HG02623 (cell line): Measurements from ENCODE around the gene DNAJB2.
A peak's percentile ranks its signal among the peaks of the same experiment; 100 is the strongest.
"Not testable (repeated sequence)": the region's sequence is repeated elsewhere in the genome, so short reads cannot be mapped to it uniquely, and the experiment has no call there.

Experiments used
- ATAC-seq: cut with Tn5 transposase; IDR thresholded peaks from one replicate; pipeline ENCODE4 v1.9.1; 2021; ENCODE audit warnings: moderate library complexity; ENCODE audit not compliant: unreplicated experiment

DNAJB2 gene

DNA sequence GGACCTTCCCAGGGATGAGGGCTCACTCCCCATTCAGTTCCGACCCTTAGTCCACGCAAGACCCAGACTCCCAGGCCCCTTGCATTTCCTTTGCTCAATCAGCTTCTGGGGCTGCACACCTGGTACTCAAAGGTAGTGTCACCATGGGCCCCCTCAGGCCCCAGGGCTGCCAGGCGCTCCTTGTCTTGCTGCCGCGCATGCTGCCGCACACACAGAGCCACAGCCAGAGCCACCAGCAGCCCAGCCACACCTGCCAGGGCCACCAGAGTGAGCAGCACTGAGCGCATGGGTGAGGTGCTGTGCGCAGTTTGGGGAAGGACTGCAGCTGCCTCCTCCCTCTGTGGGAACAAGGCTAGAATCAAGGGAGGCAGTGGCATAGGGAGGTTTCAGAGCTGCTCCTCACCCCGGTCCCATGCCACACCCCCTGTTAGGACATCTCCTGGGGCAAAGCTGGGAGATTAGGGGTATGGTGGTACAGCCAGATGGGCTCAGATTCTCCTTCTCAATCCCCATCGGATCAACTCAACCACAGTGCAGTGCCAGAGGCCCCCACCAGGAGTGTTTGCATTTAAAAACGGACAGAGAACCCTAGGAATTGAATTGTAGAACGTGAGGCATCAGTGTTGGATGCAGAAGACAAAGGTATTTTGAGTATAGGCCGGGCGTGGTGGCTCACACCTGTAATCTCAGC lies 18.7 kb downstream of the DNAJB2 start:
- no peak for ATAC-seq

GRCh38 chr2:219298759-219299371 lies 19.7 kb downstream of the DNAJB2 start:
- peak; percentile 56 for ATAC-seq

GRCh38 chr2:219299372-219299760 lies 20.2 kb downstream of the DNAJB2 start:
- ATAC-seq = no peak

- ATAC-seq = no peak
Measured at GRCh38 chr2:219300022-219300421, 20.9 kb downstream of the DNAJB2 start.

GRCh38 chr2:219302412-219302968 lies 23.3 kb downstream of the DNAJB2 start:
- no peak for ATAC-seq

GRCh38 chr2:219304223-219304622 lies 25.1 kb downstream of the DNAJB2 start:
- ATAC-seq = no peak

- ATAC-seq = no peak
Measured at GRCh38 chr2:219306047-219306446, 26.9 kb downstream of the DNAJB2 start.

- no peak for ATAC-seq
Measured at GRCh38 chr2:219308142-219309101, 29.3 kb downstream of the DNAJB2 start.

DNA sequence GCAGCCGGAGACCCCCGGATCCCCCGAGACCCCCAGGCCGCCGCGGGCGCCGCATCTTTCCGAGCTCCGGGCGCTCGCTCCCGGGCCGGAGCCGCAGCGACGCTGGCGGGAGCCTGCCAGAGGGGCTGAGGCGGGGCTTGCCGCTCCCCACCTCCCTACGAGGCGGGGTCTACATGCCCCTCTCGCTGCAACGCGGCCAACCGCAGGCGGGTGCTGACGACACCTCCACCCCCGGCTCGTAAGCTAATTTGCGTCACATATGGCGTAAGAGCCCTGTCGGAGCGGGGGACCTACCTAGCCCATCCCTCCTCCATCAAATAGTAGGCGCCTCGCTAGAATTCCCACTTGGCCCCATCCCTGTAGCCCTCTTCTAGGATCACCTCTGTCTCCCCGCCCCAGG lies 30.1 kb downstream of the DNAJB2 start, which contains the start of gene PTPRN:
PTPRN (minus strand) TSS at position 124 of the 400 bp plus-strand sequence; CDS start at position 55, 69 bp downstream.
- no peak for ATAC-seq

DNA sequence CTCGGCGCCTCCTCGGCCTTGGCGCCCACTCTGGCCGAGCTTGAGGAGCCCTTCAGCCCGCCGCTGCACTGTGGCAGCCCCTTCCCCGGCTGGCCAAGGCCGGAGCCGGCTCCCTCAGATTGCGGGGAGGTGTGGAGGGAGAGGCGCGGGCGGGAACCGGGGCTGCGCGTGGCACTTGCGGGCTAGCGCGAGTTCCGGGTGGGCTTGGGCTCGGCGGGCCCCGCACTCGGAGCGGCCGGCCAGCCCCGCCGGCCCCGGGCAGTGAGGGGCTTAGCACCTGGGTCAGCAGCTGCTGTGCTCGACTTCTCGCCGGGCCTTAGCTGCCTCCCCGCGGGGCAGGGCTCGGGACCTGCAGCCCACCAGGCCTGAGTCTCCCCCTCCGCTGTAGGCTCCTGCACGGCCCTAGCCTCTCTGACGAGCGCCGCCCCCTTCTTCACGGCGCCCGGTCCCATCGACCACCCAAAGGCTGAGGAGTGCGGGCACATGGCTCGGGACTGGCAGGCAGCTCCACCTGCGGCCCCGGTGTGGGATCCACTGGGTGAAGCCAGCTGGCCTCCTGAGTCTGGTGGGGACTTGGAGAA lies 33.6 kb downstream of the DNAJB2 start:
- not testable (repeated sequence) for ATAC-seq

- ATAC-seq = no peak
Measured at GRCh38 chr2:219314804-219315468, 35.8 kb downstream of the DNAJB2 start.

DNA sequence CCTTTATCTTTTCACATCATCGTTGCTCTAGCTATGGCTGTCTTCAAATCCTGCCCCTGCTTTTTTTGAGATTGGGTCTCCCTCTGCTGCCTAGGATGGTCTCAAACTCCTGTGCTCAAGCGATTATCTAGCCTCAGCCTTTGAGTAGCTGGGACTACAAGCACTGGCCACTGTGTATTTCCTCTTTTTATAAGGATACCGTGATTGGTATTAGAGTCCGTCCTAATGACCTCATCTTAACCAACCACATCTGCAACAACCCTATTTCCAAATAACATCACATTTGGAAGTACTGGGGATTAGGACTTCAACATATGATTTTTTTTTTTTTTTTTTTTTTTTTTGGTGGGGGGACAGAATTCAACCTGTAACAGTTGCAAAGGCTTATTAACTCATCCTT lies 44.3 kb downstream of the DNAJB2 start:
- ATAC-seq = no peak

GRCh38 chr2:219325136-219325535 lies 46.0 kb downstream of the DNAJB2 start:
- no peak for ATAC-seq

- ATAC-seq = no peak
Measured at GRCh38 chr2:219325657-219326315, 46.6 kb downstream of the DNAJB2 start.

GRCh38 chr2:219327719-219328118 lies 48.6 kb downstream of the DNAJB2 start:
- ATAC-seq = no peak

GRCh38 chr2:219331560-219332213 lies 52.5 kb downstream of the DNAJB2 start:
- ATAC-seq = no peak

GRCh38 chr2:219332542-219332941 lies 53.4 kb downstream of the DNAJB2 start, which contains the start of gene RESP18:
TSS of gene RESP18 (minus strand) at chr2:219332744.
- ATAC-seq = no peak

DNA sequence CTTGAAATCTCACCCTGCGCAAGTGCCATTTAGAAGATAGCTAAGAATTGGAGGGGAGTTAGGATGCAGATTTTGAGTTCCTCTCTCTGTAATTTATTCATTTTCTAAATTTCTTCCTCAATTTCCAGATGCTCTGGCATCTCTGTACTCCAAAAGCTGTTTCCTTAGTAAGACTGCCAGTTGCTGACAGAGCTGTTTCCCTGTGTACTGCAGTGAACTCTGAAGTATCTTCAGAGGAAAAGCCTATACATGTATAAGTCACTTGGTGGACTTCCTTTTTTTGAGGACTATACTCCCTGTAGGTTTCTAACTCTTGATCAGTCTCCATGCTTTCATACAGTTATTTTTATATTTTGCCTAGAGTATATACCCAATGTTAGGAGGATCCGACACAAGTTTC lies 54.9 kb downstream of the DNAJB2 start:
- no peak for ATAC-seq

- ATAC-seq = no peak
Measured at GRCh38 chr2:219335373-219335786, 56.2 kb downstream of the DNAJB2 start.
